22Rv1 (cell line): ENCODE results near the gene PRMT9.

Source experiments
- H3K27ac ChIP-seq: fragments of 450-650 bp; 2 replicates; pipeline ENCODE4 v1.5.1; 2017
- CTCF ChIP-seq: fragments of 450-650 bp; IDR thresholded peaks from 2 replicates; pipeline ENCODE4 v1.5.1; 2017; ENCODE audit warnings: mild to moderate bottlenecking
- ZFX ChIP-seq: fragments of 450-650 bp; IDR thresholded peaks from 2 replicates; pipeline ENCODE4 v1.6.1; 2017; ENCODE audit warnings: antibody characterized with exemption, borderline replicate concordance

Gene PRMT9

DNA sequence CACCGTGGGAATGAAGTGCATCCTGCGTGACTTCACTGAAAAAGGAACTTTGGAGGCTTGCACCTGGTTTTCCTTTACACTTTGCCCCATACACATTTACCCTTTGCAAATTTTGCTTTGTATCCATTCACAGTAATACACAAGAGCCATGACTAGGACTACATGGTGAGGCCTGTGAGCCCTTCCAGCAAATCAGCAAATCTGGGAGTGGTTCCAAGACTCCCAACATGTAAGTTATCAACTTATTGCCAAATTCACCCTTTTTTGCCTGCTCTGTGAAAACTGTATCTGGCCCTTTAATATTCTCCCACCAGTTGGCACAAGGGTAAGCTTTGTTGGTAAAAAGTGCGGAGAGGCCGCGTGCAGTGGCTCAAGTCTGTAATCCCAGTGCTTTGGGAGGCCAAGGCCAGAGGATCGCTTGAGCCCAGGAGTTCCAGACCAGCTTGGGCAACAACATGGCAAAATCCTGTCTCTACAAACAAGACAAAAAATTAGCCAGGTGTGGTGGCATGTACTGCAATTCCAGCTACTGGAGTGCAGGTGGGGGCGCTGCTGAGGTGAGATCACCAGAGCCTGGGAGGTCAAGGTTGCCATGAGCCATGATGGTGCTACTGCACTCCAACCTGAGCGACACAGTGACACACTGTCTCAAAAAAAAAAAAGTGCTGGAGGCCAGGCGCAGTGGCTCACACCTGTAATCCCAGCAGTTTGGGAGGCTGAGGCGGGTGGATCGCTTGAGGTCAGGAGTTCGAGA is 5.0 kb downstream of the PRMT9 start:
- TF ChIP-seq ZFX = no peak
- TF ChIP-seq CTCF = peak; percentile 57
- H3K27ac ChIP-seq = no peak overlapping the region

- TF ChIP-seq ZFX = no peak
- no peak for TF ChIP-seq CTCF
- no peak overlapping the region for H3K27ac ChIP-seq
Measured at GRCh38 chr4:147678106-147678505, 5.9 kb downstream of the PRMT9 start.

DNA sequence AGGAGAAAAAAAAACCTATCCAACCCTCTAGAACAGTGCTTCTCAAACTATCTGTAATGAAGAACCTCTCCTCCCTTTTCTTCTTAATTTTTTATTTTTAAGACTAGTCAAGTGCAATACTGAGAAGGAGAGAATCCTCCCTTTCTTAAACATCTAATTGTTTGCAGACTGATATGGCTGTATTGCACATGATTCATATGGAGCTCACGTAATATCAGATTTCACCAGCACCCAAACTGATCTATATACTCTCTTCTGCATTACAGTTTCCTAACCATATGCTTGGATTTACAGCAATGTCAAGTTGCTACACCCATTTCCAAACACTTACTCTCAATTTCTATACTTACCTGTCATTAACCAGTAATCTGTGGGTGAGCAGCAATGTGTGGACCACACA is 9.5 kb downstream of the PRMT9 start:
- no peak for TF ChIP-seq CTCF
- TF ChIP-seq ZFX = no peak
- H3K27ac ChIP-seq = no peak overlapping the region

- TF ChIP-seq ZFX (no peak), CTCF (no peak)
- H3K27ac ChIP-seq = no peak overlapping the region
Measured at GRCh38 chr4:147674073-147674472, 9.9 kb downstream of the PRMT9 start.

- TF ChIP-seq CTCF (no peak), ZFX (no peak)
- no peak overlapping the region for H3K27ac ChIP-seq
Measured at GRCh38 chr4:147658501-147658900, 25.5 kb downstream of the PRMT9 start.

- no peak for TF ChIP-seq ZFX
- no peak for TF ChIP-seq CTCF
- H3K27ac ChIP-seq = no peak overlapping the region
Measured at GRCh38 chr4:147655639-147656038, 28.3 kb downstream of the PRMT9 start.

DNA sequence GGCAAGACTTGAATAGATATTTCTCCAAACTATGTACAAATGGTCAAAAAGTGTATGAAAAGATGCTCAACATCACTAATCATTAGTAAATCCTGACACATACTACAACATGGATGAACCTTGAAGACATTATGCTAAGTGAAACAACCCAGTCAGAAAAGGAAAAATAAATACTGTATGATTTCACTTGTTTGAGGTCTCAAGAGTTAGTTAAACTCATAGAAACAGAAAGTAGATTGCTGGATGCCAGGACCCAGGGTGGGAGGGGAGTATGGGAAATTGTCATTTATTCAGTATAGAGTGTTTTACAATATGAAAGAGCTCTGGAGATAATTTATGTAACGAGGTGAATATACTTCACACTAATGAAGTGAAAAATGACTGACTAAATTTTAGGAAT is 32.4 kb downstream of the PRMT9 start:
- H3K27ac ChIP-seq = no peak overlapping the region
- no peak for TF ChIP-seq CTCF
- TF ChIP-seq ZFX = no peak
